Activated T-cell treated with anti-CD3 and anti-CD28 coated beads, Interleukin-2, amount 50 U/mL, for 72 hours (primary cell): ENCODE measurements around the gene CLBA1. TPM values are rescaled to one million over a fixed set of nuclear protein-coding genes. Genes with fewer than 3 reads are reported as not detected.

Source experiments
- ATAC-seq, 2 donors: fragments of 150-1000 bp; cut with Tn5 transposase; replicated peaks in 1 of 2; 2 replicates each; pipeline ENCODE4 v1.10.0; 2021; ENCODE audit warnings: moderate library complexity in 2 of 2, mild to moderate bottlenecking in 1 of 2
- DNase-seq, 2 donors: peaks; one replicate each; pipeline ENCODE4 v3.0.0; 2021 to 2022; ENCODE audit warnings: mixed read lengths in 1 of 2
- H3K27ac Mint-ChIP-seq: one replicate; pipeline ENCODE4 v1.8.0; 2022; ENCODE audit warnings: mild to moderate bottlenecking, moderate library complexity, mixed read lengths
- H3K27me3 Mint-ChIP-seq: one replicate; pipeline ENCODE4 v1.8.0; 2022; ENCODE audit warnings: low read depth, mixed read lengths
- H3K36me3 Mint-ChIP-seq, 2 donors: one replicate each; pipeline ENCODE4 v1.8.0; 2022; ENCODE audit warnings: mixed read lengths in 2 of 2, mild to moderate bottlenecking in 1 of 2; ENCODE audit not compliant: insufficient read depth in 2 of 2
- H3K4me1 Mint-ChIP-seq: one replicate; pipeline ENCODE4 v1.8.0; 2022; ENCODE audit warnings: low read depth, mixed read lengths
- H3K4me3 Mint-ChIP-seq, 2 donors: one replicate each; pipeline ENCODE4 v1.8.0; 2022; ENCODE audit warnings: mild to moderate bottlenecking in 2 of 2, mixed read lengths in 2 of 2, moderate library complexity in 2 of 2
- H3K9me3 Mint-ChIP-seq, 2 donors: one replicate each; pipeline ENCODE4 v1.8.0; 2022; ENCODE audit warnings: mixed read lengths in 2 of 2
- total RNA-seq, 2 donors: library from RNA; stranded (reverse); gene quantifications; one replicate each; pipeline ENCODE4 v1.2.3, GENCODE V29; 2022

The CLBA1 gene
- total RNA-seq, 2 donors from 2014 or later = 0.79 to 0.93 TPM

GRCh38 chr14:105005329-105005928 is 19.8 kb downstream of the CLBA1 start:
- H3K9me3 Mint-ChIP-seq = no peaks in the 10 kb centered on the region
- no peak overlapping the region for H3K27ac Mint-ChIP-seq
- DNase-seq = no peak
- ATAC-seq = peak; percentile 11 to 24
- peaks cover 0 to 2% of the 10 kb centered on the region in 2 donors for H3K36me3 Mint-ChIP-seq
- no peaks in the 10 kb centered on the region for H3K27me3 Mint-ChIP-seq
- no peak overlapping the region for H3K4me3 Mint-ChIP-seq
- H3K4me1 Mint-ChIP-seq = peaks cover 6% of the 10 kb centered on the region

GRCh38 chr14:105005929-105006830 is 20.6 kb downstream of the CLBA1 start:
- ATAC-seq (peak; percentile 15 to 16), DNase-seq (no peak)
- Mint-ChIP-seq H3K9me3 (no peaks in the 10 kb centered on the region), H3K4me3 (no peak overlapping the region), H3K27me3 (no peaks in the 10 kb centered on the region), H3K4me1 (peaks cover 6% of the 10 kb centered on the region), H3K36me3 (peaks cover 0 to 2% of the 10 kb centered on the region in 2 donors), H3K27ac (no peak overlapping the region)

- Mint-ChIP-seq H3K27me3 (no peaks in the 10 kb centered on the region), H3K36me3 (peaks cover 0 to 3% of the 10 kb centered on the region in 2 donors), H3K27ac (no peak overlapping the region), H3K9me3 (no peaks in the 10 kb centered on the region), H3K4me1 (peaks cover 6% of the 10 kb centered on the region), H3K4me3 (no peak overlapping the region)
- DNase-seq (no peak), ATAC-seq (no peak)
Measured at GRCh38 chr14:105006831-105007592, 21.4 kb downstream of the CLBA1 start.

GRCh38 chr14:105007593-105008264 is 22.1 kb downstream of the CLBA1 start:
- Mint-ChIP-seq H3K4me1 (peaks cover 6% of the 10 kb centered on the region), H3K36me3 (peaks cover 0 to 3% of the 10 kb centered on the region in 2 donors)
- ATAC-seq = no peak

GRCh38 chr14:105010106-105010505 is 24.5 kb downstream of the CLBA1 start:
- DNase-seq = no peak
- H3K4me3 Mint-ChIP-seq = no peak overlapping the region
- peaks cover 8% of the 10 kb centered on the region for H3K4me1 Mint-ChIP-seq
- no peaks in the 10 kb centered on the region for H3K27me3 Mint-ChIP-seq
- peaks cover 0 to 8% of the 10 kb centered on the region in 2 donors for H3K36me3 Mint-ChIP-seq
- no peaks in the 10 kb centered on the region for H3K9me3 Mint-ChIP-seq
- ATAC-seq = no peak
- H3K27ac Mint-ChIP-seq = no peak overlapping the region

More at GRCh38 chr14:105007593-105008264, 22.1 kb downstream of the CLBA1 start:
- H3K27me3 Mint-ChIP-seq = no peaks in the 10 kb centered on the region
- no peak overlapping the region for H3K27ac Mint-ChIP-seq
- no peak overlapping the region for H3K4me3 Mint-ChIP-seq
- no peak for DNase-seq
- no peaks in the 10 kb centered on the region for H3K9me3 Mint-ChIP-seq

GRCh38 chr14:105010891-105011291 is 25.3 kb downstream of the CLBA1 start:
- no peak for DNase-seq
- Mint-ChIP-seq H3K9me3 (no peaks in the 10 kb centered on the region), H3K27ac (no peak overlapping the region), H3K27me3 (no peaks in the 10 kb centered on the region), H3K36me3 (peaks cover 0 to 9% of the 10 kb centered on the region in 2 donors), H3K4me3 (no peak overlapping the region), H3K4me1 (peaks cover 16% of the 10 kb centered on the region)
- peak in 1 of 2 donors; percentile 11 for ATAC-seq

- H3K9me3 Mint-ChIP-seq = no peaks in the 10 kb centered on the region
- H3K27me3 Mint-ChIP-seq = no peaks in the 10 kb centered on the region
- H3K4me1 Mint-ChIP-seq = peaks cover 21% of the 10 kb centered on the region
- peaks cover 2 to 15% of the 10 kb centered on the region in 2 donors for H3K36me3 Mint-ChIP-seq
- H3K4me3 Mint-ChIP-seq = no peak overlapping the region
- ATAC-seq (no peak), DNase-seq (no peak)
- no peak overlapping the region for H3K27ac Mint-ChIP-seq
Measured at GRCh38 chr14:105011312-105011990, 25.9 kb downstream of the CLBA1 start.

GRCh38 chr14:105012171-105012985 is 26.8 kb downstream of the CLBA1 start:
- peaks cover 30% of the 10 kb centered on the region for H3K4me1 Mint-ChIP-seq
- H3K9me3 Mint-ChIP-seq = no peaks in the 10 kb centered on the region
- DNase-seq (no peak), ATAC-seq (no peak)
- peaks cover 2 to 18% of the 10 kb centered on the region in 2 donors for H3K36me3 Mint-ChIP-seq
- H3K4me3 Mint-ChIP-seq = no peak overlapping the region
- H3K27ac Mint-ChIP-seq = no peak overlapping the region
- no peaks in the 10 kb centered on the region for H3K27me3 Mint-ChIP-seq

GRCh38 chr14:105013150-105013785 is 27.7 kb downstream of the CLBA1 start:
- H3K36me3 Mint-ChIP-seq = peaks cover 2 to 19% of the 10 kb centered on the region in 2 donors
- no peak overlapping the region for H3K4me3 Mint-ChIP-seq
- ATAC-seq = no peak
- H3K4me1 Mint-ChIP-seq = peaks cover 39% of the 10 kb centered on the region
- DNase-seq = no peak
- H3K27ac Mint-ChIP-seq = peak overlapping the region; percentile 54
- H3K27me3 Mint-ChIP-seq = no peaks in the 10 kb centered on the region
- no peaks in the 10 kb centered on the region for H3K9me3 Mint-ChIP-seq

- Mint-ChIP-seq H3K36me3 (peaks cover 4 to 22% of the 10 kb centered on the region in 2 donors), H3K27ac (peak overlapping the region; percentile 85), H3K4me3 (peak overlapping the region in 1 of 2 donors; percentile 54), H3K9me3 (no peaks in the 10 kb centered on the region), H3K27me3 (no peaks in the 10 kb centered on the region), H3K4me1 (peaks cover 46% of the 10 kb centered on the region)
- DNase-seq = no peak
- no peak for ATAC-seq
Measured at GRCh38 chr14:105014032-105014431, 28.4 kb downstream of the CLBA1 start.

GRCh38 chr14:105014631-105015030 is 29.0 kb downstream of the CLBA1 start:
- Mint-ChIP-seq H3K9me3 (no peaks in the 10 kb centered on the region), H3K36me3 (peaks cover 4 to 25% of the 10 kb centered on the region in 2 donors), H3K4me1 (peaks cover 52% of the 10 kb centered on the region), H3K27ac (peak overlapping the region; percentile 85), H3K27me3 (no peaks in the 10 kb centered on the region), H3K4me3 (peak overlapping the region in 1 of 2 donors; percentile 54)
- no peak for DNase-seq
- ATAC-seq = no peak
